T-helper 17 cell (primary cell): Measurements from ENCODE around the gene CYP27A1. TPM values are rescaled to one million over a fixed set of nuclear protein-coding genes. Genes with fewer than 3 reads are reported as not detected.

ENCODE experiments used
- ATAC-seq: fragments of 150-1000 bp; cut with Tn5 transposase; 2 replicates; pipeline ENCODE4 v1.10.0; 2021; ENCODE audit warnings: mild to moderate bottlenecking, moderate library complexity
- DNase-seq, 3 donors: peaks; one replicate each; pipeline versions ENCODE4 v3.0.0 to v3.0.0-alpha.2; 2020 to 2021
- H3K9me3 ChIP-seq: one replicate; pipeline ENCODE4 v1.7.0; 2013; ENCODE audit warnings: low read length, mild to moderate bottlenecking; ENCODE audit not compliant: control insufficient read depth, poor library complexity, severe bottlenecking
- H3K27ac Mint-ChIP-seq: one replicate; pipeline ENCODE4 v1.8.0; 2022; ENCODE audit warnings: mild to moderate bottlenecking, moderate library complexity, mixed read lengths
- H3K27me3 Mint-ChIP-seq: one replicate; pipeline ENCODE4 v1.8.0; 2022; ENCODE audit warnings: mixed read lengths
- H3K36me3 Mint-ChIP-seq: one replicate; pipeline ENCODE4 v1.8.0; 2022; ENCODE audit warnings: low read depth, mixed read lengths
- H3K4me1 Mint-ChIP-seq: one replicate; pipeline ENCODE4 v1.8.0; 2022; ENCODE audit warnings: mild to moderate bottlenecking, mixed read lengths
- H3K4me3 Mint-ChIP-seq: one replicate; pipeline ENCODE4 v1.8.0; 2022; ENCODE audit warnings: mild to moderate bottlenecking, moderate library complexity, mixed read lengths
- total RNA-seq, 4 donors: library from RNA in 2 of 4; stranded (reverse) in 2 of 4; gene quantifications; one replicate each; pipeline ENCODE4 v1.2.3 and lab custom pipeline; 2022 to 2026

CYP27A1 gene
- total RNA-seq, 2 donors from 2014 or later = 0.39 to 0.52 TPM

- H3K36me3 Mint-ChIP-seq = no peaks in the 10 kb centered on the region
- peaks cover 17% of the 10 kb centered on the region for H3K27me3 Mint-ChIP-seq
- H3K27ac Mint-ChIP-seq = no peak overlapping the region
- no peak overlapping the region for H3K4me3 Mint-ChIP-seq
- H3K9me3 ChIP-seq = peaks cover 9% of the 10 kb centered on the region
- H3K4me1 Mint-ChIP-seq = peaks cover 2% of the 10 kb centered on the region
- DNase-seq (no peak), ATAC-seq (no peak)
Measured at GRCh38 chr2:218806346-218806978, 24.5 kb downstream of the CYP27A1 start.

GRCh38 chr2:218807626-218808025 is 25.7 kb downstream of the CYP27A1 start:
- DNase-seq (no peak), ATAC-seq (no peak)
- H3K27me3 Mint-ChIP-seq = peaks cover 29% of the 10 kb centered on the region
- H3K27ac Mint-ChIP-seq = no peak overlapping the region
- H3K9me3 ChIP-seq = peaks cover 9% of the 10 kb centered on the region
- H3K36me3 Mint-ChIP-seq = no peaks in the 10 kb centered on the region
- H3K4me1 Mint-ChIP-seq = no peaks in the 10 kb centered on the region
- no peak overlapping the region for H3K4me3 Mint-ChIP-seq

GRCh38 chr2:218809515-218809914 is 27.6 kb downstream of the CYP27A1 start:
- Mint-ChIP-seq H3K27ac (no peak overlapping the region), H3K4me1 (peaks cover 5% of the 10 kb centered on the region), H3K4me3 (no peak overlapping the region), H3K36me3 (no peaks in the 10 kb centered on the region), H3K27me3 (peaks cover 40% of the 10 kb centered on the region)
- H3K9me3 ChIP-seq = peaks cover 9% of the 10 kb centered on the region
- no peak for DNase-seq
- no peak for ATAC-seq

- peaks cover 3% of the 10 kb centered on the region for H3K9me3 ChIP-seq
- no peaks in the 10 kb centered on the region for H3K36me3 Mint-ChIP-seq
- no peak overlapping the region for H3K27ac Mint-ChIP-seq
- ATAC-seq = no peak
- no peak for DNase-seq
- no peak overlapping the region for H3K4me3 Mint-ChIP-seq
- H3K4me1 Mint-ChIP-seq = peaks cover 5% of the 10 kb centered on the region
- H3K27me3 Mint-ChIP-seq = peaks cover 40% of the 10 kb centered on the region
Measured at GRCh38 chr2:218810256-218810655, 28.3 kb downstream of the CYP27A1 start.

GRCh38 chr2:218811382-218811781 is 29.4 kb downstream of the CYP27A1 start:
- Mint-ChIP-seq H3K36me3 (no peaks in the 10 kb centered on the region), H3K4me3 (no peak overlapping the region), H3K4me1 (peaks cover 5% of the 10 kb centered on the region), H3K27ac (no peak overlapping the region), H3K27me3 (peaks cover 42% of the 10 kb centered on the region)
- DNase-seq (no peak), ATAC-seq (no peak)
- H3K9me3 ChIP-seq = no peaks in the 10 kb centered on the region

- peaks cover 51% of the 10 kb centered on the region for H3K27me3 Mint-ChIP-seq
- no peaks in the 10 kb centered on the region for H3K9me3 ChIP-seq
- H3K4me1 Mint-ChIP-seq = peaks cover 5% of the 10 kb centered on the region
- ATAC-seq = no peak
- H3K27ac Mint-ChIP-seq = no peak overlapping the region
- H3K4me3 Mint-ChIP-seq = no peak overlapping the region
- no peak for DNase-seq
- no peaks in the 10 kb centered on the region for H3K36me3 Mint-ChIP-seq
Measured at GRCh38 chr2:218812096-218812815, 30.3 kb downstream of the CYP27A1 start.

- Mint-ChIP-seq H3K27me3 (peaks cover 57% of the 10 kb centered on the region), H3K36me3 (no peaks in the 10 kb centered on the region), H3K4me1 (peaks cover 5% of the 10 kb centered on the region), H3K4me3 (no peak overlapping the region), H3K27ac (no peak overlapping the region)
- no peak for ATAC-seq
- no peaks in the 10 kb centered on the region for H3K9me3 ChIP-seq
- no peak for DNase-seq
Measured at GRCh38 chr2:218812861-218813260, 30.9 kb downstream of the CYP27A1 start.

GRCh38 chr2:218813771-218814460 is 32.0 kb downstream of the CYP27A1 start:
- no peaks in the 10 kb centered on the region for H3K36me3 Mint-ChIP-seq
- no peak overlapping the region for H3K4me3 Mint-ChIP-seq
- H3K9me3 ChIP-seq = no peaks in the 10 kb centered on the region
- ATAC-seq (no peak), DNase-seq (no peak)
- H3K4me1 Mint-ChIP-seq = peaks cover 5% of the 10 kb centered on the region
- no peak overlapping the region for H3K27ac Mint-ChIP-seq
- H3K27me3 Mint-ChIP-seq = peaks cover 60% of the 10 kb centered on the region

- H3K4me3 Mint-ChIP-seq = no peak overlapping the region
- peaks cover 57% of the 10 kb centered on the region for H3K27me3 Mint-ChIP-seq
- H3K27ac Mint-ChIP-seq = no peak overlapping the region
- DNase-seq (no peak), ATAC-seq (no peak)
- H3K4me1 Mint-ChIP-seq = peaks cover 5% of the 10 kb centered on the region
- H3K36me3 Mint-ChIP-seq = no peaks in the 10 kb centered on the region
- no peaks in the 10 kb centered on the region for H3K9me3 ChIP-seq
Measured at GRCh38 chr2:218814540-218815243, 32.7 kb downstream of the CYP27A1 start.

GRCh38 chr2:218815244-218815637 is 33.3 kb downstream of the CYP27A1 start:
- no peak for ATAC-seq
- H3K9me3 ChIP-seq = no peaks in the 10 kb centered on the region
- no peak overlapping the region for H3K4me3 Mint-ChIP-seq
- H3K27ac Mint-ChIP-seq = no peak overlapping the region
- no peak for DNase-seq
- H3K4me1 Mint-ChIP-seq = peaks cover 5% of the 10 kb centered on the region
- no peaks in the 10 kb centered on the region for H3K36me3 Mint-ChIP-seq
- peaks cover 58% of the 10 kb centered on the region for H3K27me3 Mint-ChIP-seq

- no peak for DNase-seq
- H3K27ac Mint-ChIP-seq = no peak overlapping the region
- no peaks in the 10 kb centered on the region for H3K36me3 Mint-ChIP-seq
- H3K9me3 ChIP-seq = no peaks in the 10 kb centered on the region
- H3K4me1 Mint-ChIP-seq = peaks cover 5% of the 10 kb centered on the region
- H3K27me3 Mint-ChIP-seq = peaks cover 62% of the 10 kb centered on the region
- no peak for ATAC-seq
- H3K4me3 Mint-ChIP-seq = no peak overlapping the region
Measured at GRCh38 chr2:218815649-218816048, 33.7 kb downstream of the CYP27A1 start.

GRCh38 chr2:218816561-218817011 is 34.6 kb downstream of the CYP27A1 start:
- ATAC-seq = no peak
- H3K36me3 Mint-ChIP-seq = no peaks in the 10 kb centered on the region
- H3K9me3 ChIP-seq = no peaks in the 10 kb centered on the region
- H3K27me3 Mint-ChIP-seq = peaks cover 66% of the 10 kb centered on the region
- peaks cover 5% of the 10 kb centered on the region for H3K4me1 Mint-ChIP-seq
- H3K27ac Mint-ChIP-seq = no peak overlapping the region
- DNase-seq = no peak
- no peak overlapping the region for H3K4me3 Mint-ChIP-seq

- ATAC-seq (no peak), DNase-seq (no peak)
- no peaks in the 10 kb centered on the region for H3K9me3 ChIP-seq
- H3K4me1 Mint-ChIP-seq = peaks cover under 1% of the 10 kb centered on the region
- H3K36me3 Mint-ChIP-seq = no peaks in the 10 kb centered on the region
- H3K4me3 Mint-ChIP-seq = no peak overlapping the region
- H3K27ac Mint-ChIP-seq = no peak overlapping the region
- peaks cover 62% of the 10 kb centered on the region for H3K27me3 Mint-ChIP-seq
Measured at GRCh38 chr2:218819093-218819492, 37.1 kb downstream of the CYP27A1 start.
